Activated T-helper 1 cell treated with anti-CD3 and anti-CD28 coated beads, Interleukin-12 subunit alpha, Interleukin-12 subunit beta, Interleukin-2, Interleukin-4 antibody, amounts not matched to agents 30 ng/mL and 10 ng/mL and 1 ng/mL, durations not matched to agents 14 hours and 24 hours and 36 hours (primary cell): ENCODE measurements around the gene RHOBTB3. TPM values are rescaled to one million over a fixed set of nuclear protein-coding genes. Genes with fewer than 3 reads are reported as not detected.

Source experiments
- DNase-seq: peaks from one replicate; pipeline ENCODE4 v3.0.0; 2021; ENCODE audit warnings: low spot score
- H3K27ac Mint-ChIP-seq: one replicate; pipeline ENCODE4 v1.8.0; 2021; ENCODE audit warnings: mild to moderate bottlenecking, mixed read lengths
- H3K27me3 Mint-ChIP-seq: one replicate; pipeline ENCODE4 v1.8.0; 2022; ENCODE audit warnings: mild to moderate bottlenecking, moderate library complexity, mixed read lengths; ENCODE audit not compliant: insufficient read depth
- H3K36me3 Mint-ChIP-seq: one replicate; pipeline ENCODE4 v1.8.0; 2021; ENCODE audit warnings: low read depth, mixed read lengths
- H3K4me1 Mint-ChIP-seq: one replicate; pipeline ENCODE4 v1.8.0; 2021; ENCODE audit warnings: low read depth, mixed read lengths
- H3K4me3 Mint-ChIP-seq: one replicate; pipeline ENCODE4 v1.8.0; 2021; ENCODE audit warnings: mild to moderate bottlenecking, moderate library complexity, mixed read lengths
- H3K9me3 Mint-ChIP-seq: one replicate; pipeline ENCODE4 v1.8.0; 2021; ENCODE audit warnings: mixed read lengths
- intact Hi-C: fragments of 100-400 bp; cut with micrococcal nuclease; formaldehyde crosslinking; loops from one replicate; pipeline ENCODE4 v1.15.1; 2024
- total RNA-seq: library from RNA; stranded (reverse); gene quantifications from 2 replicates; pipeline ENCODE4 v1.2.3, GENCODE V29; 2022

RHOBTB3 gene
- total RNA-seq, 1 donor from 2014 or later = 0.36 TPM

GRCh38 chr5:95718738-95719137, 12.4 kb upstream of the RHOBTB3 start:
- Mint-ChIP-seq H3K27me3 (peaks cover 29% of the 10 kb centered on the region), H3K27ac (no peak overlapping the region), H3K4me1 (no peaks in the 10 kb centered on the region), H3K9me3 (peaks cover 3% of the 10 kb centered on the region), H3K36me3 (no peaks in the 10 kb centered on the region), H3K4me3 (no peak overlapping the region)
- no peak for DNase-seq
- intact Hi-C loops = loop anchor here (1.0 to 10.0 kb wide), 15 partner anchors 11 to 1156 kb away; partner anchors contain the start of genes ARSK, CAST and ERAP2

- no peak overlapping the region for H3K4me3 Mint-ChIP-seq
- no peaks in the 10 kb centered on the region for H3K4me1 Mint-ChIP-seq
- H3K27ac Mint-ChIP-seq = no peak overlapping the region
- intact Hi-C loops = no loop called here
- DNase-seq = no peak
- H3K9me3 Mint-ChIP-seq = no peaks in the 10 kb centered on the region
- no peaks in the 10 kb centered on the region for H3K36me3 Mint-ChIP-seq
- H3K27me3 Mint-ChIP-seq = peaks cover 33% of the 10 kb centered on the region
Measured at GRCh38 chr5:95720094-95720786, 10.9 kb upstream of the RHOBTB3 start.

- peaks cover 38% of the 10 kb centered on the region for H3K27me3 Mint-ChIP-seq
- H3K4me1 Mint-ChIP-seq = peaks cover 6% of the 10 kb centered on the region
- H3K27ac Mint-ChIP-seq = no peak overlapping the region
- no peaks in the 10 kb centered on the region for H3K36me3 Mint-ChIP-seq
- no peak overlapping the region for H3K4me3 Mint-ChIP-seq
- no peak for DNase-seq
- intact Hi-C loops = no loop called here
- H3K9me3 Mint-ChIP-seq = no peaks in the 10 kb centered on the region
Measured at GRCh38 chr5:95721582-95722295, 9.4 kb upstream of the RHOBTB3 start.

- Mint-ChIP-seq H3K4me1 (peaks cover 6% of the 10 kb centered on the region), H3K27me3 (peaks cover 47% of the 10 kb centered on the region), H3K36me3 (no peaks in the 10 kb centered on the region), H3K9me3 (no peaks in the 10 kb centered on the region), H3K27ac (no peak overlapping the region), H3K4me3 (no peak overlapping the region)
- DNase-seq = no peak
- intact Hi-C loops = no loop called here
Measured at GRCh38 chr5:95723632-95724369, 7.3 kb upstream of the RHOBTB3 start.

GRCh38 chr5:95725071-95725820, 5.9 kb upstream of the RHOBTB3 start:
- Mint-ChIP-seq H3K36me3 (no peaks in the 10 kb centered on the region), H3K4me1 (peaks cover 10% of the 10 kb centered on the region), H3K9me3 (no peaks in the 10 kb centered on the region), H3K27me3 (peaks cover 48% of the 10 kb centered on the region), H3K4me3 (no peak overlapping the region), H3K27ac (no peak overlapping the region)
- intact Hi-C loops = no loop called here
- no peak for DNase-seq

- H3K27ac Mint-ChIP-seq = no peak overlapping the region
- peaks cover 16% of the 10 kb centered on the region for H3K4me1 Mint-ChIP-seq
- no peak for DNase-seq
- H3K9me3 Mint-ChIP-seq = no peaks in the 10 kb centered on the region
- intact Hi-C loops = no loop called here
- peaks cover 49% of the 10 kb centered on the region for H3K27me3 Mint-ChIP-seq
- no peaks in the 10 kb centered on the region for H3K36me3 Mint-ChIP-seq
- no peak overlapping the region for H3K4me3 Mint-ChIP-seq
Measured at GRCh38 chr5:95725937-95726810, 5.0 kb upstream of the RHOBTB3 start.

GRCh38 chr5:95726811-95727763, 4.0 kb upstream of the RHOBTB3 start:
- no peak overlapping the region for H3K4me3 Mint-ChIP-seq
- H3K27ac Mint-ChIP-seq = no peak overlapping the region
- H3K4me1 Mint-ChIP-seq = peaks cover 21% of the 10 kb centered on the region
- peaks cover 53% of the 10 kb centered on the region for H3K27me3 Mint-ChIP-seq
- H3K36me3 Mint-ChIP-seq = no peaks in the 10 kb centered on the region
- intact Hi-C loops = no loop called here
- no peak for DNase-seq
- no peaks in the 10 kb centered on the region for H3K9me3 Mint-ChIP-seq

GRCh38 chr5:95727764-95728191, 3.4 kb upstream of the RHOBTB3 start:
- no peaks in the 10 kb centered on the region for H3K36me3 Mint-ChIP-seq
- intact Hi-C loops = no loop called here
- peaks cover 58% of the 10 kb centered on the region for H3K27me3 Mint-ChIP-seq
- no peak overlapping the region for H3K4me3 Mint-ChIP-seq
- no peaks in the 10 kb centered on the region for H3K9me3 Mint-ChIP-seq
- H3K27ac Mint-ChIP-seq = no peak overlapping the region
- DNase-seq = no peak
- H3K4me1 Mint-ChIP-seq = peaks cover 23% of the 10 kb centered on the region

- Mint-ChIP-seq H3K4me1 (peaks cover 23% of the 10 kb centered on the region), H3K27ac (no peak overlapping the region), H3K9me3 (no peaks in the 10 kb centered on the region), H3K36me3 (no peaks in the 10 kb centered on the region), H3K27me3 (peaks cover 62% of the 10 kb centered on the region), H3K4me3 (no peak overlapping the region)
- DNase-seq = no peak
- intact Hi-C loops = loop anchor here (1.0 kb wide), 1 partner anchor 10 kb away; no protein-coding TSS in a partner anchor
Measured at GRCh38 chr5:95728494-95729114, 2.5 kb upstream of the RHOBTB3 start.

- H3K4me1 Mint-ChIP-seq = peaks cover 23% of the 10 kb centered on the region
- no peak overlapping the region for H3K4me3 Mint-ChIP-seq
- DNase-seq = no peak
- no peaks in the 10 kb centered on the region for H3K36me3 Mint-ChIP-seq
- H3K27ac Mint-ChIP-seq = no peak overlapping the region
- intact Hi-C loops = loop anchor here (1.0 kb wide), 1 partner anchor 11 kb away; no protein-coding TSS in a partner anchor
- H3K27me3 Mint-ChIP-seq = peaks cover 63% of the 10 kb centered on the region
- H3K9me3 Mint-ChIP-seq = no peaks in the 10 kb centered on the region
Measured at GRCh38 chr5:95729115-95730010, 1.8 kb upstream of the RHOBTB3 start.
